A673 (cell line): ENCODE data around the gene MRPL10. TPM values are rescaled to one million over a fixed set of nuclear protein-coding genes. Genes with fewer than 3 reads are reported as not detected.
A peak's percentile ranks its signal among the peaks of the same experiment; 100 is the strongest.

ENCODE experiments used
- Bru-seq: library from RNA; stranded (reverse); fragments of 400-500 nt; gene quantifications from one replicate; lab custom pipeline; 2021; lab: Mats Ljungman, UMichigan
- BruChase-seq, 2 experiments: library from RNA; stranded (reverse); fragments of 400-500 nt; gene quantifications; one replicate each; lab custom pipeline; 2021; lab: Mats Ljungman, UMichigan
- BruUV-seq: library from RNA; stranded (reverse); fragments of 400-500 nt; replicated peaks from 2 replicates; lab custom pipeline; 2021; lab: Mats Ljungman, UMichigan
- CTCF ChIA-PET: fragments of 300-600 bp; sonication (Branson Sonifier 250); formaldehyde crosslinking; loops from one replicate; lab custom pipeline; 2022; ENCODE audit warnings: antibody characterized with exemption; lab: Charles Lee
- POLR2A ChIA-PET: fragments of 300-600 bp; sonication (Branson Sonifier 250); formaldehyde crosslinking; loops from one replicate; lab custom pipeline; 2022; ENCODE audit warnings: antibody characterized with exemption; ENCODE audit not compliant: low non-redundant PET; lab: Charles Lee
- DNase-seq: peaks from one replicate; pipeline ENCODE4 v3.0.0-alpha.2; 2015; ENCODE audit warnings: low spot score
- H3K27ac ChIP-seq: fragments of 200-600 bp; sonication (generic); 2 replicates; pipeline ENCODE4 v1.5.1; 2016; ENCODE audit warnings: mixed run types, low read depth, mild to moderate bottlenecking, mixed read lengths, antibody characterized with exemption, low read length; ENCODE audit not compliant: poor library complexity, severe bottlenecking
- H3K27me3 ChIP-seq: fragments of 200-600 bp; sonication (generic); replicated peaks from 2 replicates; pipeline ENCODE4 v1.6.1; 2017; ENCODE audit warnings: mixed run types, low read depth, mild to moderate bottlenecking, mixed read lengths, antibody characterized with exemption, low read length; ENCODE audit not compliant: insufficient read depth, poor library complexity
- H3K36me3 ChIP-seq: fragments of 200-600 bp; sonication (generic); 2 replicates; pipeline ENCODE4 v1.6.1; 2016; ENCODE audit warnings: mixed run types, mild to moderate bottlenecking, mixed read lengths, antibody characterized with exemption, low read length; ENCODE audit not compliant: insufficient read depth, poor library complexity, severe bottlenecking
- H3K4me1 ChIP-seq: fragments of 200-600 bp; sonication (generic); 2 replicates; pipeline ENCODE4 v1.6.1; 2017; ENCODE audit warnings: mixed run types, mild to moderate bottlenecking, mixed read lengths, antibody characterized with exemption, low read length; ENCODE audit not compliant: insufficient read depth, poor library complexity, severe bottlenecking
- H3K4me3 ChIP-seq: fragments of 200-600 bp; sonication (generic); 2 replicates; pipeline ENCODE4 v1.5.1; 2016; ENCODE audit warnings: low read depth, mixed run types, mild to moderate bottlenecking, mixed read lengths, low read length; ENCODE audit not compliant: poor library complexity, severe bottlenecking
- H3K9me3 ChIP-seq: fragments of 200-600 bp; sonication (generic); 2 replicates; pipeline ENCODE4 v1.6.1; 2016; ENCODE audit warnings: mixed run types, low read depth, mild to moderate bottlenecking, mixed read lengths, antibody characterized with exemption, low read length; ENCODE audit not compliant: poor library complexity, severe bottlenecking
- CTCF ChIP-seq: fragments of 300-800, 200-600 bp; sonication (generic); conservative IDR thresholded peaks from 2 replicates; pipeline ENCODE4 v1.5.1; 2017; ENCODE audit warnings: low read depth, mild to moderate bottlenecking, antibody characterized with exemption, low read length, moderate library complexity, mixed read lengths
- EZH2 ChIP-seq: fragments of 200-600 bp; sonication (generic); IDR thresholded peaks from 2 replicates; pipeline ENCODE4 v1.6.1; 2017; ENCODE audit warnings: borderline replicate concordance, low read depth, mild to moderate bottlenecking, mixed read lengths, antibody characterized with exemption, low read length; ENCODE audit not compliant: poor library complexity, severe bottlenecking
- intact Hi-C: fragments of 100-400 bp; cut with micrococcal nuclease; formaldehyde crosslinking; loops from one replicate; pipeline ENCODE4 v1.10.0; 2022; ENCODE audit not compliant: unreplicated experiment
- long read RNA-seq: library from polyadenylated mRNA; stranded (forward); transcript quantifications from one replicate; pipeline ENCODE4 v2.0.0, GENCODE V29; 2022
- total RNA-seq: library from RNA; stranded (reverse); gene quantifications from 2 replicates; pipeline ENCODE4 v1.2.3, GENCODE V29; 2021

The MRPL10 gene
- total RNA-seq: 30.5 and 42.0 TPM in 2 replicates
- Bru-seq, nascent RNA: percentile 65 among the genes with signal in this experiment
- percentile 68 among the genes with signal in this experiment for BruChase-seq, experiment 1, labeled RNA remaining after a 2-hour chase
- percentile 71 among the genes with signal in this experiment for BruChase-seq, experiment 2, labeled RNA remaining after a 6-hour chase
- long read RNA-seq, transcript MRPL10-202 (5 exons, 1,725 nt): major isoform, 81 of 98 reads
- long read RNA-seq, partial matches to known transcripts: 12 of 98 reads
- long read RNA-seq, other reads (novel, unspliced or antisense): 2 of 98 reads

- intact Hi-C loops: no loop called here
- peak; percentile 90 for DNase-seq
- H3K4me3 ChIP-seq: peak within 1 kb of the TSS; percentile 72
- peaks cover 7% of the 10 kb centered on the region for H3K4me1 ChIP-seq
- no peaks in the 10 kb centered on the region for H3K9me3 ChIP-seq
- H3K27ac ChIP-seq: peak within 1 kb of the TSS; percentile 68
- peaks cover 8% of the 10 kb centered on the region for H3K36me3 ChIP-seq
- BruUV-seq: TSS peak; percentile 87
- ChIA-PET POLR2A (interaction anchor here (0.6 kb wide), 1 partner anchor 336 kb away, joined by 6 read pairs; no protein-coding TSS in a partner anchor), CTCF (interaction anchor here (0.7 kb wide), 1 partner anchor 98 kb away, joined by 3 read pairs; no protein-coding TSS in a partner anchor)
- no peaks in the 10 kb centered on the region for H3K27me3 ChIP-seq
- TF ChIP-seq CTCF (peak; percentile 32; the same call in 1 of the 2 replicates), EZH2 (no peak)
Measured at GRCh38 chr17:47831003-47831933, at the start of gene MRPL10, which contains the start of gene LRRC46. Gene MRPL10, minus strand, starts transcription at chr17:47831541. Its CDS starts 30 bp downstream, at chr17:47831511. Gene LRRC46, plus strand, starts transcription at chr17:47831670. Its CDS starts 320 bp downstream, at chr17:47831990.

- no TSS peak for BruUV-seq
Measured at GRCh38 chr17:47879776-47880454, 48.6 kb upstream of the MRPL10 start.

More at GRCh38 chr17:47879776-47880454, 48.6 kb upstream of the MRPL10 start:
- intact Hi-C loops: no loop called here
- Histone ChIP-seq H3K36me3 (no peaks in the 10 kb centered on the region), H3K9me3 (no peaks in the 10 kb centered on the region), H3K4me3 (no peak overlapping the region), H3K4me1 (no peaks in the 10 kb centered on the region), H3K27ac (no peak overlapping the region), H3K27me3 (no peaks in the 10 kb centered on the region)
- no peak for DNase-seq
- TF ChIP-seq EZH2: no peak
- TF ChIP-seq CTCF: no peak
- CTCF ChIA-PET: interaction anchor here (0.7 kb wide), 1 partner anchor 113 kb away, joined by 5 read pairs; no protein-coding TSS in a partner anchor
- POLR2A ChIA-PET: no interaction called here
